ENCODE results near the gene BCL2. TPM values are rescaled to one million over a fixed set of nuclear protein-coding genes. Genes with fewer than 3 reads are reported as not detected.
"Not testable (repeated sequence)": the region's sequence is repeated elsewhere in the genome, so short reads cannot be mapped to it uniquely, and the experiment has no call there.

BCL2 gene
- total RNA-seq, 2 donors from 2014 or later: 14.8 to 38.4 TPM

DNA sequence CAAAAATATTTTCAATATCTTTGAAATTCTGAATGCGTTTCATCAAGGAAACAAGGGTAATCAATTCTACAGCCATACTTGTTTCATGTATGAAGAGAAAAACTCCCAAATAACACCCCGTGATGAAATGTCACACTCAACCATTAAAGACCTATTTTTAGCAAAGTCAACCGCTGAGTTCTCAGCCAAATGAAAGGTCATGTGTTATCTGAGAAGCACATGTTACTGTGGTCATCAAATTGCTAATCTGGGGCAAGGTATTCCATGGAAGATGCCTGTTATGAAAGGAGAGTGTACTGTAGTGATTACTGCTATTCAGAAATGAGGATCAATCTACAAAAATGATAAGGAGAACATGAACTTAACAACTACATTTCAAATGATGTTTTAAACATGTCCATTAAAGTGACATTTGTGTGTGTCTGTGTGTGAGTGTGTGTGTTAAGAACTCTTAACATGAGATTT is 126.7 kb downstream of the BCL2 start:
- TF ChIP-seq POLR2AphosphoS5 (IDR thresholded peaks at IDR 0.05) (no peak), POLR2A (IDR thresholded peaks at IDR 0.05) (no peak), CTCF (IDR thresholded peaks at IDR 0.05) (no peak)
- Histone ChIP-seq H3K36me3 (no peaks in the 10 kb centered on the region), H3K9me3 (no peaks in the 10 kb centered on the region), H3K4me1 (replicated peaks) (no peaks in the 10 kb centered on the region), H3K27me3 (replicated peaks; ENCODE audit: insufficient read depth) (no peaks in the 10 kb centered on the region), H3K27ac (no peak overlapping the region), H3K4me3 (no peak overlapping the region)
- WGBS: 76% methylated on average over 3 of the region's 3 CpGs
- DNase-seq (ENCODE audit: low spot score): no peak
- intact Hi-C loops (cut with DNase I): no loop called here

- H3K4me3 ChIP-seq: no peak overlapping the region
- no peaks in the 10 kb centered on the region for H3K27me3 ChIP-seq (replicated peaks; ENCODE audit: insufficient read depth)
- H3K4me1 ChIP-seq (replicated peaks): no peaks in the 10 kb centered on the region
- H3K9me3 ChIP-seq: no peaks in the 10 kb centered on the region
- no peak overlapping the region for H3K27ac ChIP-seq
- intact Hi-C loops (cut with DNase I): no loop called here
- no peaks in the 10 kb centered on the region for H3K36me3 ChIP-seq
- no peak for TF ChIP-seq POLR2A (IDR thresholded peaks at IDR 0.05)
- no peak for TF ChIP-seq POLR2AphosphoS5 (IDR thresholded peaks at IDR 0.05)
- TF ChIP-seq CTCF (IDR thresholded peaks at IDR 0.05): no peak
- DNase-seq (ENCODE audit: low spot score): no peak
- WGBS: 93% methylated on average over 6 of the region's 6 CpGs
Observed at GRCh38 chr18:63192126-63192884, 127.3 kb downstream of the BCL2 start.

GRCh38 chr18:63191413-63191812 is 128.2 kb downstream of the BCL2 start:
- no peaks in the 10 kb centered on the region for H3K27me3 ChIP-seq (replicated peaks; ENCODE audit: insufficient read depth)
- H3K4me3 ChIP-seq: no peak overlapping the region
- TF ChIP-seq CTCF (IDR thresholded peaks at IDR 0.05): no peak
- TF ChIP-seq POLR2AphosphoS5 (IDR thresholded peaks at IDR 0.05): no peak
- no peak for TF ChIP-seq POLR2A (IDR thresholded peaks at IDR 0.05)
- no peaks in the 10 kb centered on the region for H3K36me3 ChIP-seq
- H3K9me3 ChIP-seq: no peaks in the 10 kb centered on the region
- no peak for DNase-seq (ENCODE audit: low spot score)
- 90% methylated on average over 1 of the region's 1 CpG for WGBS
- no peak overlapping the region for H3K27ac ChIP-seq
- no peaks in the 10 kb centered on the region for H3K4me1 ChIP-seq (replicated peaks)
- intact Hi-C loops (cut with DNase I): no loop called here

DNA sequence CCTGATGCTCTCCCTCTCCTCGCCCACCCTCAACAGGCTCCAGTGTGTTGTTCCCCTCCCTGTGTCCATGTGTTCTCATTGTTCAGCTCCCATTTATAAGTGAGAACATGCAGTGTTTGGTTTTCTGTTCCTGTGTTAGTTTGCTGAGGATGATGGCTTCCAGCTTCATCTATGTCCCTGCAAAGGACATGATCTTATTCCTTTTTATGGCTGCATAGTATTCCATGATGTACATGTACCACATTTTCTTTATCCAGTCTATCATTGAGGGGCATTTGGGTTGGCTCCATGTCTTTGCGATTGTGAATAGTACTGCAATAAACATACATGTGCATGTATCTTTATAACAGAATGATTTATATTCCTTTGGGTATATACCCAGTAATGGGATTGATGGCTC is 128.7 kb downstream of the BCL2 start:
- H3K27ac ChIP-seq; H3K4me1 ChIP-seq (replicated peaks); DNase-seq (ENCODE audit: low spot score); H3K27me3 ChIP-seq (replicated peaks; ENCODE audit: insufficient read depth); H3K36me3 ChIP-seq; H3K9me3 ChIP-seq; H3K4me3 ChIP-seq; intact Hi-C loops (cut with DNase I): not testable (repeated sequence)
- 100% methylated on average over 2 of the region's 2 CpGs for WGBS

DNA sequence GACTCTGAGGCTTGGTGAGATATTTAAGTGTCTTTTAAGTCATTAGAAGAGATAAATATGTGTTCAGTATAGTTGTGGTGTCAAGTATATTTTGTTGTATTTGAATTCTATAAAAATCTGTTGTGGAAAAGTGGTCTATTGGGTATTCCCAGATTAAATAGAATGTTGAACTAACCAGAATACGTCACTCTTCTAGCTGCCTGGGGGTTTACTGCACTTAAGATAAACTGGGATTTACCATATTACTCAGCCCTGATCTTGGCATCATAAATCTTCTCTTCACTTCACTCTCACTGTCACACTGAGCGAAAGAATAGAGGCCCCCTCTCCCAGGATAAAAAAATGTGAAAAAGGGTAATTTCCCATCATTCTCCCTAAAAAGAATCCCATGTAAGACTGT is 129.8 kb downstream of the BCL2 start:
- no peaks in the 10 kb centered on the region for H3K4me1 ChIP-seq (replicated peaks)
- no peaks in the 10 kb centered on the region for H3K9me3 ChIP-seq
- no peaks in the 10 kb centered on the region for H3K36me3 ChIP-seq
- TF ChIP-seq CTCF (IDR thresholded peaks at IDR 0.05) (no peak), POLR2A (IDR thresholded peaks at IDR 0.05) (no peak), POLR2AphosphoS5 (IDR thresholded peaks at IDR 0.05) (no peak)
- no peak overlapping the region for H3K4me3 ChIP-seq
- 84% methylated on average over 2 of the region's 2 CpGs for WGBS
- DNase-seq (ENCODE audit: low spot score): no peak
- H3K27ac ChIP-seq: no peak overlapping the region
- H3K27me3 ChIP-seq (replicated peaks; ENCODE audit: insufficient read depth): no peaks in the 10 kb centered on the region
- intact Hi-C loops (cut with DNase I): no loop called here

Measured in prostate gland (tissue), 2 donors.